Measurements from ENCODE around the gene TRIM72. TPM values are rescaled to one million over a fixed set of nuclear protein-coding genes. Genes with fewer than 3 reads are reported as not detected.
A peak's percentile ranks its signal among the peaks of the same experiment; 100 is the strongest.

Gene TRIM72
- total RNA-seq, 1 donor from 2014 or later = 0.91 TPM

GRCh38 chr16:31179747-31180459 is 34.0 kb upstream of the TRIM72 start, which contains the start of gene FUS:
Gene FUS (plus strand): TSS chr16:31180139. CDS start chr16:31180215, 76 bp downstream.
- H3K4me3 ChIP-seq = peak within 1 kb of the TSS; percentile 98
- peaks cover 61% of the 10 kb centered on the region for H3K4me1 ChIP-seq
- H3K36me3 ChIP-seq = peaks cover 28% of the 10 kb centered on the region
- DNase-seq = peak; percentile 90
- no peak for TF ChIP-seq CTCF (IDR thresholded peaks at IDR 0.05; ENCODE audit: borderline replicate concordance)
- no peaks in the 10 kb centered on the region for H3K9me3 ChIP-seq (replicated peaks)
- intact Hi-C loops (cut with micrococcal nuclease) = no loop called here
- H3K27ac ChIP-seq (replicated peaks) = peak within 1 kb of the TSS; percentile 96
- H3K27me3 ChIP-seq (ENCODE audit: low read depth) = no peaks in the 10 kb centered on the region

- Histone ChIP-seq H3K4me3 (peak overlapping the region; percentile 98), H3K27me3 (ENCODE audit: low read depth) (no peaks in the 10 kb centered on the region), H3K4me1 (peaks cover 71% of the 10 kb centered on the region), H3K9me3 (replicated peaks) (no peaks in the 10 kb centered on the region), H3K36me3 (peaks cover 41% of the 10 kb centered on the region), H3K27ac (replicated peaks) (peak overlapping the region; percentile 96)
- no peak for TF ChIP-seq CTCF (IDR thresholded peaks at IDR 0.05; ENCODE audit: borderline replicate concordance)
- DNase-seq = peak; percentile 36
- intact Hi-C loops (cut with micrococcal nuclease) = no loop called here
Measured at GRCh38 chr16:31181102-31181830, 32.7 kb upstream of the TRIM72 start.

- peaks cover 78% of the 10 kb centered on the region for H3K4me1 ChIP-seq
- H3K27me3 ChIP-seq (ENCODE audit: low read depth) = no peaks in the 10 kb centered on the region
- no peak for TF ChIP-seq CTCF (IDR thresholded peaks at IDR 0.05; ENCODE audit: borderline replicate concordance)
- intact Hi-C loops (cut with micrococcal nuclease) = no loop called here
- peak overlapping the region; percentile 98 for H3K4me3 ChIP-seq
- no peak for DNase-seq
- H3K36me3 ChIP-seq = peaks cover 53% of the 10 kb centered on the region
- H3K9me3 ChIP-seq (replicated peaks) = no peaks in the 10 kb centered on the region
- no peak overlapping the region for H3K27ac ChIP-seq (replicated peaks)
Measured at GRCh38 chr16:31182391-31182790, 31.5 kb upstream of the TRIM72 start.

DNA sequence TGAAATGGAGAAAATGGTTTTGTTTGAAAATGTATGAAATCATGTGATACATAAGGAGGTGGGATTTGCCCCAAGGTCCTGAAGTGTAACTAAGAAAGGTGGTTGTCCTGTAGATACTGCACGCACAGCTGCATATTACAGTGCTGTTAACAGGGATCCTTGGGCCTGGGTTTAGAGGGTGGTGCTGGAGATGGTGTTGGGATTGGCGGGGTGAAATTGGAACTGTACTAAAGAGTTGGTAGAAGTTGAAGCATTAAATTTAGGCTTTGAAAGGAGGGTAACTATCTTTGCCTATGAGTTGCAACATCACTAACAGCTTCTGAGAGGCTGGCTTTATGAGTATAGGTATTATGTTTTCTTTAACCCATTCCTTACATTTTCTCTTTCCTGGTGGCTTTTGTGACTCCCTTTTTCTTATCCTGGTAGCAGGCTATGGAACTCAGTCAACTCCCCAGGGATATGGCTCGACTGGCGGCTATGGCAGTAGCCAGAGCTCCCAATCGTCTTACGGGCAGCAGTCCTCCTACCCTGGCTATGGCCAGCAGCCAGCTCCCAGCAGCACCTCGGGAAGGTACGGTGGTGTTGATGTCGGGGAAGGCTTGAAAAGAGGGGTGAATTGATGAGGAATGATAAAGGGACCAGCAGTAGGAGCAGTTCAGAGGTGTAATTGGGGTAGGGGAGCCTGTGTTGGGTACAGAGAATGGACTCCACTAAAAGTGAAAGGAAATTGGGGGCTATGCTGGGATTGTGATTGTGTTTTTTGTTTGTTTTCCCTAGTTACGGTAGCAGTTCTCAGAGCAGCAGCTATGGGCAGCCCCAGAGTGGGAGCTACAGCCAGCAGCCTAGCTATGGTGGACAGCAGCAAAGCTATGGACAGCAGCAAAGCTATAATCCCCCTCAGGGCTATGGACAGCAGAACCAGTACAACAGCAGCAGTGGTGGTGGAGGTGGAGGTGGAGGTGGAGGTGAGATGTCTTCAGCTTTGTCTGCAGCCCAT is 30.2 kb upstream of the TRIM72 start:
- peaks cover 66% of the 10 kb centered on the region for H3K36me3 ChIP-seq
- H3K9me3 ChIP-seq (replicated peaks) = no peaks in the 10 kb centered on the region
- H3K27me3 ChIP-seq (ENCODE audit: low read depth) = no peaks in the 10 kb centered on the region
- intact Hi-C loops (cut with micrococcal nuclease) = no loop called here
- peak overlapping the region; percentile 0 for H3K4me3 ChIP-seq
- H3K27ac ChIP-seq (replicated peaks) = no peak overlapping the region
- H3K4me1 ChIP-seq = peaks cover 77% of the 10 kb centered on the region
- DNase-seq = no peak
- TF ChIP-seq CTCF (IDR thresholded peaks at IDR 0.05; ENCODE audit: borderline replicate concordance) = no peak

- no peak overlapping the region for H3K4me3 ChIP-seq
- H3K9me3 ChIP-seq (replicated peaks) = no peaks in the 10 kb centered on the region
- TF ChIP-seq CTCF (IDR thresholded peaks at IDR 0.05; ENCODE audit: borderline replicate concordance) = no peak
- H3K27ac ChIP-seq (replicated peaks) = no peak overlapping the region
- H3K27me3 ChIP-seq (ENCODE audit: low read depth) = no peaks in the 10 kb centered on the region
- peaks cover 73% of the 10 kb centered on the region for H3K4me1 ChIP-seq
- intact Hi-C loops (cut with micrococcal nuclease) = no loop called here
- H3K36me3 ChIP-seq = peaks cover 78% of the 10 kb centered on the region
- DNase-seq = no peak
Measured at GRCh38 chr16:31184888-31185287, 29.0 kb upstream of the TRIM72 start.
